Fibroblast of skin of right biceps (primary cell): ENCODE measurements around the gene LBR.
A peak's percentile ranks its signal among the peaks of the same experiment; 100 is the strongest.
"Not testable (repeated sequence)": the region's sequence is repeated elsewhere in the genome, so short reads cannot be mapped to it uniquely, and the experiment has no call there.

Experiments used
- DNase-seq: peaks from one replicate; pipeline ENCODE4 v3.0.0-alpha.2; 2013

LBR gene

GRCh38 chr1:225427235-225428067 lies at the start of gene LBR:
Gene LBR (minus strand): TSS chr1:225428038. CDS start chr1:225424075, 3,963 bp downstream.
- no peak for DNase-seq

DNA sequence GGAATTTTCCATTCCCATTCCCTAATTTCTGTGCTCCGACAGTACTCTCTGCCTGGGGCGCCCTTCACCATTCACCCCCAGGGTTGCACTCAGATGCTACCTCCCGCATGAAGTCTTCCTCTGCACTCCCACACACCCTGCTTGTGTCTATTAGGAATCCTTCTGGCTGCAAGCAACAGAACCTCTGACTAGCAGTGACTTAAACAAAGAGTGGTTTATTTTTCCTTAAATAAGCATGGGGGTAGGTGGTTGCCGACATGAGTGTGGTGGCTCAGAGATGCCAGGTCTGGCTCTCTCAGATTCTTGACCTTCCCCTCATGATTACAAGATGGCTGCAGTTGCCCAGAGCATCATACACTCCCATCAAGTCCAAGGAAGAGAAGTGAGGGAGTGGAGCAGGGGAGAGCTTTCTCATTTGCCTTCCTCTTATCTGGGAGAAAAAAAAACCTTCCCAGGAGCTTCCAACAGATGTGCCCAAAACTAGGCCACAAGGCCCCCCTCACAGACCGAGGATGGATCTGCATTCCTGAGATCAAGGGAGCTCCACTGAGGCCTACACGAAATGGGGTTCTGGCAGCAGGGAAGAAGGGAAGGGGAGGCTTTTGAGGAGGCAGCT lies 49.6 kb upstream of the LBR start:
- no peak for DNase-seq

DNA sequence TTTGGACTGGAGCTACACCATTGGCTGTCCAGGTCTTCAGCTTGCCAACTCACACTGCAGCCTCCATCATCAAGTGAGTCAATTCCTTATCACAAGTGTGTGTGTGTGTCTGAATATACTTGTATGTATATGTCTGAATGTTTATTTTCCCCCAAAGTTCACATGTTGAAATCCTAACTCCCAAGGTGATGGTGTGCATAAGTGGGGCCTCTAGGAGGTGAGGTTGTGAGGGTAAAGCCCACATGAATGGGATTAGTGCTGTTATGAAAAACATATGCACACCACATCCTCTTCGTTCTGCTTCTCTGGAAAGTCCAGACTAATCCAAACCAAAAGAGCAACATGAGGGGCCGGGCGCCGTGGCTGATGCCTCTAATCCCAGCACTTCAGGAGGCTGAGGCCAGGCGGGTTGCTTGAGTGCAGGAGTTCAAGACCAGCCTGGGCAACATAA lies 48.7 kb upstream of the LBR start:
- no peak for DNase-seq

GRCh38 chr1:225476100-225476511 lies 48.3 kb upstream of the LBR start:
- no peak for DNase-seq

DNA sequence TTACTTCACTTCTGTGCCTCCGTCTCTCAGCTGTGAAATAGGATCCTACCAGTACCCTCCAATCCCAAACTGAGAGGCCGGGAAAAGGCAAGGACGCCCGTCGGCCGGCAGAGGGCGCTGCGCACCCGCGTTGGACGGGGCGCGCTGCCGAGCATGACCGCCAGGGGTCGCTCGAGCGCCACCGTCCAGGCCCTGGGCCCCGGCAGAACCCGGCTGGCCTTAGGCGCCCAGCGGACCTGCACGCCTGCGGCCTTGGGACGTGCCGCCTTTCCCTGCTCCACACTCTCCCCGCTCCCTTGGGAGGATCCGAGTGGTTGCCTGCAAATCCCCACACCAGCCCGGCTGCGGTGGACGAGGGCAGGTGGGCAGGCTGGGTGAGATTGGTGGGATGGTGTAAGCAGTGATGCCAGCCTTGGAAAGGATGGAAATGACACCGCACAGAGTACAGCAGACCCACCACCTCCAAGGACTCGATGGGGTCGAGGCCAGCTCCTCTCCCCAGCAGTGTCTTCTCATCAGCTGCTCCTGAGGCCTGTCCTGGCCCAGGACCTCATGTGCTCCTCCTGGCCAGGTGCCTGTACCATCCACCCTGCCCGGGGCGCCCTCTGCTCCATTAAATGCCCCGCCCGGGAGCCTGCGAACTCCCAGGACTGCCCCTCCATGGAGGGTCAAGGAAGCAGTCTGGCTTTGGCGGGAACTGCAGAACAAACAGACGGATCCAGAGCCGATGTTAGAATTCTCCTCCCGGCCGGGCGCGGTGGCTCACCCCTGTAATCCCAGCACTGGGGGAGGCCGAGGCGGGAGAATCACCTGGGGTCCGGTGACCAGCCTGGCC lies 47.4 kb upstream of the LBR start:
- peak; percentile 54 for DNase-seq

DNA sequence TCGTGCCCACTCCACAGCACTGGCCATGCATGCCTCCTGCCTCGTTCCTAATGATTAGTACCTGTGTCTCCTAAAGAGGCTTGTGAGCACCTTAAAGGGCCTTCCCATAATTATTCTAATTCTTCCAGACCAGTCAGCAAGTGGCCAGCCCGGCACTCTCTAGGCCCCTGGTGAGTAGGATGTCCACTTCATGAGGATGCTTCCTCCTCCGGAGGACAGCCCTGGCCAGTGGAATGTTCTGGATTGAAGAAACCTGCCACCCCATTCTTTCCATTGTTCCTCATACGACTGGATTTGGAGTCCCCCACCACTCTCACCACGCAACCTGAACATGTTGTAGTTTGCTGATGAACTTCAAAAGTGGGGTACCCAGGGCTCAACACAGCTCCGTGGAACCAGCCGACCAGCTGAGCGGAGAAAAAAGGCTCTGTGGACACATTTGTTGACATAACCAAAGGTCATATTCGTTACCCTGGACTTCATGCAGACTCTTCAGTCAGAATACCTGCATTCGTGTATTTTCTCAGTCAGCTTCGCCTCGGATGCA lies 46.7 kb upstream of the LBR start:
- no peak for DNase-seq

GRCh38 chr1:225473676-225474438 lies 46.0 kb upstream of the LBR start:
- DNase-seq: not testable (repeated sequence)

GRCh38 chr1:225473266-225473665 lies 45.4 kb upstream of the LBR start:
- DNase-seq: peak; percentile 25

DNA sequence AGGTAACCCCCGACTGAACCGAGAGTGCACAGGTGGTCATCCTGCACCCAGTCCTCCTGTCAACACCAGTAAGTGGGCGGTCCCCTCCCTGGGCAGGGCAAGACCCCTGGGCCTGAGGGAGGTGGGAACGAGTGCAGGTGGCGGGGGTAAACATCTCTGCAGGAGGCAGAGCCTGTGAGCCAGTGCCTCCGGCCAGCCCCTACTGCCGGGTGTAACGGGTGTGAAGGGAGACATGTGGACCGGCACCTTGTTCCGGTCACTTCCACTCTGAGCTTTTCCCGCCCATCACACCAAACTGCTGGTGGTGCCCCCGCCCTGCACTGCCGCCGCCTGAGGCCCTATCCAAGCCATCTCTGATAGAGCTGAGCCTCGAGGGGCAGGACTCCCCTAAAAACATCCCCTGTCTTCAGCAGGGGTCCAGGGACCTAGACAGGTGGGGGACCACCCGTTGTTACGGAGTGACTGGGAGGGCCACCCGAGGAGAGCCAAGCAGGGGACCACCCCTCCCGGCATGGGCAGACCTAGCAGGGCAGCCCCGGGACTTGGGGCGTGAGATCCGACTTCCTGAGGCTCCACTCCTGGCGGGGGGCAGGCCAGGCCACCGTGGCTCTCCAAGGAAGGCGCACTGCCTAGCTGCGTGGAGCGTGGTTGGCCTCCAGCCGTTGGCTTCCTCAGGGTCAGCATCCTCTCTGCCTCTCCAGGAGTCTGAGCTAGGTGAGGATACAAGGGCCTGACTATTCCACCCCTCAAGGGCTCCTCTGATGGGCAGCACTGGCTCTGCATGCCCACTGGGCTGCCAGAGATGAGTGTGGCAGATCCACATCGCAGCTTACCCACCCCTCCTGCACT lies 43.8 kb upstream of the LBR start:
- DNase-seq: no peak

- no peak for DNase-seq
Measured at GRCh38 chr1:225471109-225471452, 43.2 kb upstream of the LBR start.

DNA sequence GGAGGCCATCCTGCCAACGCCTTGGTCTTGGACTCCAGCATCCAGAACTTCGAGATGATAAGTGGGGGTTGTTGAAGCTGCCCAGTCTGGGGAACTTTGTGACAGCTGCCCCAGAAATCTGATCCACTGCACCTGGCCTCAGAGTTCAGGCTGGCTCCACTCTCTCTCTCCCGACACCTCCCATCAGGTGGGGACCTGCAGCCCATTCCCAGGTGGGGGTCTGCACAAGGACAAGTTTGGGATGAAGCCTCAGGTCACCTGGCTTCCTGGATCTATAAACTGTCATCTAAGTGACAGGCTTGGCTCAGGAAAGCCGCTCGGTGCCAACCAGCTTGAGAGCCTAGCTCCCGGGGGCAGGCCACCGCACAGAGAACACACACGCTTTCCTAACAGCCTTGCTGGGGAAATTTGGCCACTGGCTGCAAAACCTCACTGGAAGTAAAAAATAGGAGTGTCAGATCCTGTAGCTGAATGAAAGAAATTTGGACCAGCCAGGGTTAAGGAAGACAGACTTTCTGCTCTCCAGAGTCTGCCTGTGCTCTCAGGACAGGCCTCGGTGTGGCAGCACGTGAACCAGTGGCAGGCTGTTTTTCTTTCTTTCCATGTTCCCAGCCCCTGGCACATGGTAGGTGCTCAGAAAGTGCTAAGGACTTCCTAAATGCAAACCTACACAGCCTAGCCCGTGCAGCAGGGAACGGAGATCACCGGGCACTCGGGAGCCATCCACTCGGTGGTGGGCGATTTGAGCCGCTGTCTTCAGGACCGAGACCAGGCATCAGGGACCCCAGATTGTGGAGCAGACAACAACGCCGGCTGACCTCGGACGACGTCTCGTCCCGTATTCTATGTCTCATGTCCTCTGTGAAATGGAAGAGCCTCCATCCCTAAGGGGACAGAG lies 42.6 kb upstream of the LBR start:
- no peak for DNase-seq

GRCh38 chr1:225469051-225469450 lies 41.2 kb upstream of the LBR start:
- DNase-seq: no peak

GRCh38 chr1:225468270-225469020 lies 40.6 kb upstream of the LBR start:
- no peak for DNase-seq

GRCh38 chr1:225467193-225468020 lies 39.6 kb upstream of the LBR start:
- peak; percentile 56 for DNase-seq

DNA sequence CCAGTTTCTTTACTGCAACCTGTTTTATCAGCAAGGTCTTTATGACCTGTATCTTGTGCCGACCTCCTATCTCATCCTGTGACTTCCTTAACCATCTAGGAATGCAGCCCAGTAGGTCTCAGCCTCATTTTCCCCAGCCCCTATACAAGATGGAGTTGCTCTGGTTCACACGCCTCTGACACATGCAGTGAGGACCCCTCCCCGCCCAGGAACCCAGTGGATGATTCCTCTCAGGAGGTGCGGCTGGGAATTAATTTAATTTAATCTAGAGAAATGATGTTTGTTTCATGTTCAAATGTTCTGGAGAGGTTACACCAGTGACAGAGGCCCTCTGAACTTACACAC lies 39.0 kb upstream of the LBR start:
- no peak for DNase-seq

DNA sequence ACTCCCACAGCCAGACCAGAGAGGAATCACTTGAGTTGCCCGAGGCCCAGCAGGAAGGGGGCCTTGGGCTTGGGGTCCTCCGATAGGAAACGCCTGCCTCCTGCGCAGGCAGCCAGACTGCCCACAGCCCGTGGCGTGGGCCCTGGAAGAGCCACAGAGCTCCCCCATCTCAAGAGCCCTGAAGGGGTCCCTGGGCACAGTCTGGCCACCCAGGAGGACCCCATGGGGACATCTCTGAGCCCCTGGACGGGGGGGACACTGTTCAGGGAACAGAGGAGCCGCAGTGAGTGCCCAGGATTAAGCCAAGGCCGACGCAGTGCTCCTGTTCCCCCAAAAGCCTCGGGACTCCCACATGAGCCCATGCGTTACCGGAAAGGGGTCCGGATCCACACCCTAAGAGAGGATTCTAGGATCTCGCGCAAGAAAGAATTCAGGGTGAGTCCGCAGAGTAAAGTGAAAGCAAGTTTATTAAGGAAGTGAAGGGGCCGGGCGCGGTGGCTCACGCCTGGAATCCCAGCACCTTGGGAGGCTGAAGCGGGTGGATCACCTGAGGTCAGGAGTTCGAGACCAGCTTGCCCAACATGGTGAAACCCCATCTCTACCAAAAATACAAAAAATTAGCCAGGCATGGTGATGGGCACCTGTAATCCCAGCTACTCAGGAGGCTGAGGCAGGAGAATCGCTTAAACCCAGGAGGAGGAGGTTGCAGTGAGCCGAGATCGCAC lies 38.1 kb upstream of the LBR start:
- DNase-seq: no peak

DNA sequence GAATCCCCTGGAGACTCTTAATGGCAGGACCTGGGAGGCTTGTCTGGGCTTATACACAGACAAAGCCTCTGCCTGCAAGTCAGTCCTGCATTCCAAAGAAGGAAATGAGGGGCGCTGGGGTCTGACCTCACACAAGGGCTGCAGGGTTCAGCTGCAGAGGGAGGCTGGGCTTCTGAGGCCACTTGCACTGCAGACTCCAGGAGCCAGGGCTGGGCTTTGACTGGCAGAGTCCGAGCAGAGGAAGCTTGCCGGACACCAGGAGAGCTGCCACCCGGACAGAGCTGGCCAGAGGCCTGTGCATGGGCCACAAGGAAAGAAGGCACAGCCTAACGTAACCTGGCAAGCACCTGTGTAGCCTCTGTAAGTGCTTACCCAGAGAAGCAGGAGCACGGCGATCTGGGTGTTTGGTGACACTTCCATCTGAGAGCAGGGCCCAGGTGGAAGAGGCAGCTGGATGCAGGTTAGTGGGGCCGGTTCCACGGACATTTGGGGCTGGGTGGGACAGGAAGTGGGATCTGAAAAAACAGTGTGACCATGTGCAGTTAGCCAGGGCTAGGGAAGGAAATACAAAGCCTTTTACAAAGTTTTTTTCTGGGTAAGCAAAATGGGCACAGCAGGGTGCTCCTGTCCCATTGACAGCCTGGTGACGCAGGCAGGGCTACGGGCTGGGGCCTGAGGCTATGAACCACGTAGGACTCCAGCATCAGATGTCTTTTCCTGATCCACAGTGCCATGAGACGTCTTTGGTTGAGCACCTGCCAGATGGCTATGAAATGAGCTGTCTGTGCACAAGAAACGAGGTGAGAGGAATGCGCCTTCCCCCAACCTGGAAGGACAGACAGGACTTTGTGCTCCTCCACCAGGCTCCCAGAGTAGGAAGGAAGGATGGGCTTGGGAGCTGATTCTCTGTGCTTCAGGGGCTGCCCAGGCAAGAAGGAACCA lies 37.3 kb upstream of the LBR start:
- DNase-seq: no peak
